K562 (cell line): ENCODE results near the gene MAD1L1. TPM values are rescaled to one million over a fixed set of nuclear protein-coding genes. Genes with fewer than 3 reads are reported as not detected.

ENCODE experiments used
- ATAC-seq: fragments of 200-7000 bp; cut with Tn5 transposase; 3 replicates; pipeline ENCODE4 v1.9.1; 2020; ENCODE audit warnings: moderate library complexity
- BruUV-seq: library from RNA; stranded (reverse); fragments of 400-500 nt; replicated peaks from 2 replicates; lab custom pipeline; 2021; lab: Mats Ljungman, UMichigan
- CTCF ChIA-PET: fragments of 300-600 bp; formaldehyde crosslinking; extraction: SDS; loops from one replicate; lab custom pipeline; 2021; ENCODE audit warnings: low intra/inter-chr PET ratio; lab: Yijun Ruan, JAX
- POLR2A ChIA-PET: fragments of 300-600, 350-650 bp; sonication (Branson Sonifier 250); formaldehyde crosslinking; extraction: SDS; loops from one replicate; lab custom pipeline; 2021; ENCODE audit warnings: antibody characterized with exemption, inconsistent platforms; lab: Yijun Ruan, JAX
- DNase-seq, 4 experiments: peaks; one replicate each; pipeline versions ENCODE4 v3.0.0 to v3.0.0-alpha.2; 2011 to 2018; ENCODE audit warnings: low spot score in 3 of 4, mixed read lengths in 3 of 4; ENCODE audit errors: extremely low read depth in 1 of 4
- FAIRE-seq: peaks from 2 replicates; lab custom pipeline; 2011; peaks lifted over from hg19 to GRCh38; lab: Jason Lieb, UNC
- H2AFZ ChIP-seq: 2 replicates; pipeline ENCODE4 v1.6.0; 2011; ENCODE audit warnings: low read depth, low read length, control low read depth, inconsistent platforms
- H3K27ac ChIP-seq: fragments of 200-600 bp; 3 replicates; pipeline ENCODE4 v1.8.0; 2011; ENCODE audit warnings: low read depth, mild to moderate bottlenecking, control low read depth, inconsistent platforms, low read length, moderate library complexity, mixed read lengths; ENCODE audit errors: extremely low read depth
- H3K27me3 ChIP-seq, 2 experiments: fragments of 300-600 bp in 1 of 2; 2 replicates in 1 of 2; 3 replicates in 1 of 2; pipeline versions ENCODE4 v1.6.0 to v1.8.0; 2011; ENCODE audit warnings: inconsistent platforms in 2 of 2, low read length in 2 of 2, mild to moderate bottlenecking in 1 of 2, mixed read lengths in 1 of 2, moderate library complexity in 1 of 2; ENCODE audit not compliant: control insufficient read depth in 2 of 2, insufficient read depth in 2 of 2
- H3K36me3 ChIP-seq: fragments of 300-600 bp; 3 replicates; pipeline ENCODE4 v1.8.0; 2011; ENCODE audit warnings: mild to moderate bottlenecking, low read length, inconsistent platforms; ENCODE audit not compliant: control insufficient read depth, insufficient read depth
- H3K4me1 ChIP-seq, 2 experiments: fragments of 200-600 bp in 1 of 2; replicated peaks in 1 of 2; 2 replicates in 1 of 2; 3 replicates in 1 of 2; pipeline versions ENCODE4 v1.5.1 to v1.8.0; 2011; ENCODE audit warnings: inconsistent platforms in 2 of 2, low read length in 2 of 2, mild to moderate bottlenecking in 1 of 2, mixed read lengths in 1 of 2, moderate library complexity in 1 of 2; ENCODE audit not compliant: control insufficient read depth in 2 of 2, insufficient read depth in 2 of 2
- H3K4me2 ChIP-seq: 2 replicates; pipeline ENCODE4 v1.6.1; 2011; ENCODE audit warnings: low read length, control low read depth, inconsistent platforms, mixed read lengths; ENCODE audit not compliant: insufficient read depth
- H3K4me3 ChIP-seq: fragments of 200-600 bp; sonication (generic), shearing (Covaris generic); 2 replicates; pipeline ENCODE4 v1.5.1; 2016; ENCODE audit warnings: control low read depth, inconsistent platforms
- H3K79me2 ChIP-seq: fragments of 200-600 bp; 3 replicates; pipeline ENCODE4 v1.8.0; 2011; ENCODE audit warnings: low read length, inconsistent platforms; ENCODE audit not compliant: control insufficient read depth, insufficient read depth
- H3K9ac ChIP-seq, 2 experiments: 2 replicates each; pipeline versions ENCODE4 v1.6.0 to v1.6.1; 2011; ENCODE audit warnings: low read depth in 2 of 2, low read length in 2 of 2, control low read depth in 1 of 2, inconsistent platforms in 1 of 2, mild to moderate bottlenecking in 1 of 2, mixed read lengths in 1 of 2; ENCODE audit not compliant: insufficient read depth in 1 of 2
- H3K9me1 ChIP-seq: one replicate; pipeline ENCODE4 v1.6.0; 2011; ENCODE audit warnings: inconsistent platforms, mild to moderate bottlenecking, low read length, moderate library complexity; ENCODE audit not compliant: control insufficient read depth, insufficient read depth
- H3K9me3 ChIP-seq: replicated peaks from 2 replicates; pipeline ENCODE4 v1.5.1; 2011; ENCODE audit warnings: low read depth, low read length, inconsistent platforms; ENCODE audit not compliant: control insufficient read depth, insufficient read depth
- H4K20me1 ChIP-seq: replicated peaks from 2 replicates; pipeline ENCODE4 v1.6.1; 2011; ENCODE audit warnings: low read length, inconsistent platforms, mixed read lengths; ENCODE audit not compliant: control insufficient read depth, insufficient read depth
- ARID1B ChIP-seq: fragments of 450-650 bp; IDR thresholded peaks from 2 replicates; pipeline ENCODE4 v1.6.1; 2016; ENCODE audit warnings: antibody characterized with exemption, mild to moderate bottlenecking, inconsistent platforms
- BMI1 ChIP-seq: fragments of 150-350 bp; IDR thresholded peaks from 2 replicates; pipeline ENCODE4 v1.6.1; 2014; ENCODE audit warnings: low read length
- HCFC1 ChIP-seq: IDR thresholded peaks from 2 replicates; pipeline ENCODE4 v1.6.1; 2012; ENCODE audit warnings: low read depth, low read length, improper control_type of control experiment
- HMG20A ChIP-seq: fragments of 450-650 bp; formaldehyde crosslinking; conservative IDR thresholded peaks from 2 replicates; pipeline ENCODE4 v1.4.0; 2020; ENCODE audit warnings: mild to moderate bottlenecking, mixed read lengths
- POLR2AphosphoS5 ChIP-seq: IDR thresholded peaks from 2 replicates; pipeline ENCODE4 v1.6.1; 2011; ENCODE audit warnings: mild to moderate bottlenecking, low read depth, low read length, moderate library complexity; ENCODE audit not compliant: control insufficient read depth, insufficient read depth
- ZNF121 ChIP-seq: sonication (generic); formaldehyde crosslinking; conservative IDR thresholded peaks from 2 replicates; pipeline ENCODE4 v1.8.0; 2022; ENCODE audit warnings: missing genetic modification reagents
- ZNF592 ChIP-seq: fragments of 450-650 bp; IDR thresholded peaks from 2 replicates; pipeline ENCODE4 v1.6.1; 2017; ENCODE audit warnings: antibody characterized with exemption, mild to moderate bottlenecking
- WGBS: fragments of 100-300 bp; shearing (Covaris generic); methylation state at CpG from one replicate; pipeline ENCODE4 v1.1.6; 2016; ENCODE audit warnings: low coverage, mixed read lengths; ENCODE audit not compliant: insufficient coverage; ENCODE audit errors: missing lambda C conversion rate; 5-methylcytosine and 5-hydroxymethylcytosine counted together
- in situ Hi-C: fragments of 300-500 bp; cut with MboI; formaldehyde crosslinking; loops from 4 replicates; pipeline ENCODE4 v1.15.0; 2018; ENCODE audit warnings: inconsistent platforms, mixed read lengths
- intact Hi-C: fragments of 100-400 bp; cut with micrococcal nuclease; formaldehyde crosslinking; loops from 2 replicates; pipeline ENCODE4 v1.14.2; 2022
- polyA plus RNA-seq, 8 experiments: library from polyadenylated mRNA; depleted of rRNA in 4 of 8; stranded (reverse) in 5 of 8; unstranded in 3 of 8; fragments of >200 nt; fragmentation: Nextera tagmentation in 2 of 8; fragmentation: Illumina TruSeq in 1 of 8; extraction: Ambion mirVana in 2 of 8; extraction: Trizol in 1 of 8; gene quantifications; 2 replicates each; pipeline versions ENCODE4 v1.2.1 to v1.2.3, GENCODE V29; 2011 to 2014; ENCODE audit warnings: inconsistent platforms in 1 of 8, missing spikeins in 1 of 8
- total RNA-seq, 7 experiments: library from RNA; depleted of rRNA in 6 of 7; stranded (reverse); fragments of >200 nt in 6 of 7; fragmentation: Illumina TruSeq in 2 of 7; extraction: Trizol in 2 of 7; gene quantifications; 2 replicates each; pipeline versions ENCODE4 v1.2.1 to v1.2.3, GENCODE V29; 2011 to 2021; ENCODE audit warnings: low replicate concordance in 1 of 7

MAD1L1 gene
- total and polyA plus RNA-seq, 9 of the 15 experiments (the other 6 are each of a cell fraction or from before 2014, with no cell fraction given), result 1.7 to 89.7 (median 18.0) TPM

GRCh38 chr7:2145835-2146580, 86.7 kb downstream of the MAD1L1 start:
- peaks cover under 1% of the 10 kb centered on the region; the same call in 1 of the 2 replicates for H4K20me1 ChIP-seq
- peaks cover 43% of the 10 kb centered on the region; the same call in 2 of the 3 replicates for H3K36me3 ChIP-seq
- H3K4me3 ChIP-seq, result no peak overlapping the region
- H3K4me2 ChIP-seq, result no peak overlapping the region
- ATAC-seq, result no peak
- ChIA-PET POLR2A (no interaction called here), CTCF (no interaction called here)
- 91% methylated on average over 35 of the region's 42 CpGs for WGBS
- no peaks in the 10 kb centered on the region for H3K9me3 ChIP-seq
- H3K27me3 ChIP-seq, result no peaks in the 10 kb centered on the region
- TF ChIP-seq HCFC1 (no peak), HMG20A (CRISPR knock-in tag) (no peak), ZNF121 (CRISPR knock-in tag) (no peak), ARID1B (no peak)
- in situ Hi-C loops (no loop called here), intact Hi-C loops (no loop called here)
- no peaks in the 10 kb centered on the region for H3K9me1 ChIP-seq
- peaks cover 0 to 21% of the 10 kb centered on the region in 2 experiments; a peak in 2 of 5 replicates for H3K4me1 ChIP-seq
- no TSS peak for BruUV-seq
- FAIRE-seq, result no peak
- no peak overlapping the region for H2AFZ ChIP-seq
- H3K79me2 ChIP-seq, result no peaks in the 10 kb centered on the region
- no peak overlapping the region for H3K9ac ChIP-seq
- no peak overlapping the region for H3K27ac ChIP-seq
- DNase-seq, result no peak

GRCh38 chr7:2144926-2145325, 87.8 kb downstream of the MAD1L1 start:
- Histone ChIP-seq H3K79me2 (no peaks in the 10 kb centered on the region), H3K27ac (no peak overlapping the region), H3K4me1 (peaks cover 0 to 22% of the 10 kb centered on the region in 2 experiments; a peak in 2 of 5 replicates), H3K9me1 (no peaks in the 10 kb centered on the region), H2AFZ (no peak overlapping the region), H3K4me3 (no peak overlapping the region), H3K9me3 (no peaks in the 10 kb centered on the region), H3K9ac (no peak overlapping the region), H3K4me2 (no peak overlapping the region), H3K27me3 (no peaks in the 10 kb centered on the region), H3K36me3 (peaks cover 43% of the 10 kb centered on the region; the same call in 2 of the 3 replicates), H4K20me1 (no peaks in the 10 kb centered on the region)
- intact Hi-C loops (no loop called here), in situ Hi-C loops (no loop called here)
- POLR2A ChIA-PET, result interaction anchor here (0.6 kb wide), 1 partner anchor 121 kb away, joined by 3 read pairs; no protein-coding TSS in a partner anchor
- CTCF ChIA-PET, result no interaction called here
- BruUV-seq, result no TSS peak
- 97% methylated on average over 13 of the region's 15 CpGs for WGBS
- ATAC-seq (no peak), FAIRE-seq (no peak), DNase-seq (no peak)
- TF ChIP-seq POLR2AphosphoS5 (no peak), ZNF592 (no peak), BMI1 (no peak)
